Choroid plexus epithelial cell (primary cell): Measurements from ENCODE around the gene MPPED1.

Source experiments
- DNase-seq: peaks from one replicate; pipeline ENCODE4 v3.0.0-alpha.2; 2010; ENCODE audit warnings: low read depth
- H3K4me3 ChIP-seq: 2 replicates; pipeline ENCODE4 v1.5.1; 2011; ENCODE audit warnings: low read depth, mild to moderate bottlenecking, control low read depth, low read length, moderate library complexity
- TF ChIP-seq, protein P1 (sequence below): conservative IDR thresholded peaks from 2 replicates; pipeline ENCODE4 v1.5.1; 2011; ENCODE audit warnings: low read depth, mild to moderate bottlenecking, control low read depth, inconsistent platforms, low read length, moderate library complexity

The MPPED1 gene

DNA sequence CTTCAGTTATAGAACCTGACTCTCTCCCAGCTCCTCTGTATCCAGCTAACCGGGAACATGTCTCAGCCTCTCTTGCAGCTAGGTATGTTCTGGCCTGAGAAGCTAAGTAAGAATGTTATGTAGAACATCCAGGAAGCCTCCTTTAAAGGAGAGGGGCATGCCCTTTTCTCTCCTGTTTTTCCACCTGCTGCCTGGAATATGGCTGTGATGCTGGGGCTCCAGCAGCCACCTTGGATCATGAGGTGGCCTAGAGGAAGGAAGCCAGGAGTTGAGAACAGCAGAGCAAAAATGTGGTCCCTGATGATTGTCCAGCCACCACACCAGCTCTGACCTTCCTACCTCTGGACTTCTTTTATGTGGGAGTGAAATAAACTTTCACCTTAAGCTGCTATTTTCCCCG is 117.6 kb downstream of the MPPED1 start:
- no peak overlapping the region for H3K4me3 ChIP-seq
- no peak for DNase-seq
- TF ChIP-seq, protein P1, sequence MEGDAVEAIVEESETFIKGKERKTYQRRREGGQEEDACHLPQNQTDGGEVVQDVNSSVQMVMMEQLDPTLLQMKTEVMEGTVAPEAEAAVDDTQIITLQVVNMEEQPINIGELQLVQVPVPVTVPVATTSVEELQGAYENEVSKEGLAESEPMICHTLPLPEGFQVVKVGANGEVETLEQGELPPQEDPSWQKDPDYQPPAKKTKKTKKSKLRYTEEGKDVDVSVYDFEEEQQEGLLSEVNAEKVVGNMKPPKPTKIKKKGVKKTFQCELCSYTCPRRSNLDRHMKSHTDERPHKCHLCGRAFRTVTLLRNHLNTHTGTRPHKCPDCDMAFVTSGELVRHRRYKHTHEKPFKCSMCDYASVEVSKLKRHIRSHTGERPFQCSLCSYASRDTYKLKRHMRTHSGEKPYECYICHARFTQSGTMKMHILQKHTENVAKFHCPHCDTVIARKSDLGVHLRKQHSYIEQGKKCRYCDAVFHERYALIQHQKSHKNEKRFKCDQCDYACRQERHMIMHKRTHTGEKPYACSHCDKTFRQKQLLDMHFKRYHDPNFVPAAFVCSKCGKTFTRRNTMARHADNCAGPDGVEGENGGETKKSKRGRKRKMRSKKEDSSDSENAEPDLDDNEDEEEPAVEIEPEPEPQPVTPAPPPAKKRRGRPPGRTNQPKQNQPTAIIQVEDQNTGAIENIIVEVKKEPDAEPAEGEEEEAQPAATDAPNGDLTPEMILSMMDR: no peak

DNA sequence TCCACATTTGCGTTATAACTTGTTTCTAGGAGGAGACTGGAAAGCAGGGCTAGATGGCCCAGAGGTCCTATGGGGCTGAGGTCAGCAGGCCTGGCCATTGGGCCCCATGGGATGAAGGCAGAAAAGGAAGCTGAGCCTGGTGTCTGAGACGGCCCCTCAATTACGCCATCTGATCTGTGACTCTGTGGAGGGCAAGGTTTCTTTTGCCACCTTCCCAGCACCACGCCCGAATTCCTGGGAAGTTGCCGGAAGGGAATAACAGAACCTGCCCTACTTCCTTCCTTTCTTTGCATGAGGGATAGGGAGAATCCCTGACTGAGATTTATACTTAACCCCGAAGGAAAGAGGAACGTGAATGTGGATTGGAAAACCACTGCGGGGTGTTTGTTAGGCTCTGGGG is 118.1 kb downstream of the MPPED1 start:
- TF ChIP-seq, protein P1: no peak
- DNase-seq: no peak
- H3K4me3 ChIP-seq: no peak overlapping the region

DNA sequence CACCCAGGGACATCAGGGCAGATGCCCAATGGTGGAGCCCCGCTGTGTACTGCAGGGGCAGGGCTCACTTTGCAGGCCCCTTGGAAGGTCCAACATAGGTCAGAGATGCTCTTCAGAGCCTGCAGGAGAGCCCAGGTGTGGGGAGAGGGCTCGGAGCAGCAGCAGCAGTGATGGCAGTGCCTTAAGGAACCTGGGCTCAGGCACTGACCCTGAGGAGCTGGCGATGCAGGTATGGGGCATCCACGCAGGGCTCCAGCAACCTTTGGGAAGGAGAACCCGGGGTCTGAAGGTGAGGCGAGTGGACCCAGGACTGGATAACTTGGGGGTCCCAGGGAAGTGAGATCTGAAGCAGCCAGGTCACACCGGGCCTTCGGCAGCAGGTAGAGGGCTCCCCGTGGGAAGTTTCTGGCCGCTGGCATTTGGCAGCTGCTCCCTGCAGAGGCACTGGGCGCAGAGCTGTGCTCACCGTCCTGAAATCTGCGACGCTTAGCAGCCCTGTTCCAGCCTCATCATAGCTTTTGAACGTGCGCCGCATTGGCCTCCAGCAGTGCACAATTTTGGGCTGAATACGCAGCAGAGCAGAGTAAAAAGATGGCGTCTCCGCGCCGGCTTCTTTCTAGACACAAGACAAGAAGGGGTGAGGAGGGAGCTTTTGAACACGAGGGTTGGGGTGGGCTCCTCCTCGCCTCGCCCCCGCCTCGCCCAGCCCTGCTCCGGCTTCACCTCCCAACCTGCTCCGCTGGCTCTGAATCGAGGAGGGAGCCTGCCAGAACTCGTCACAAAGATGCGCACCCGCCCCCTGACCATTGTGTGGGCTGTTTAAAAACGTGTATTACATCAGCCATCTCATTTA is 118.8 kb downstream of the MPPED1 start:
- no peak overlapping the region for H3K4me3 ChIP-seq
- DNase-seq: no peak
- TF ChIP-seq, protein P1: no peak

DNA sequence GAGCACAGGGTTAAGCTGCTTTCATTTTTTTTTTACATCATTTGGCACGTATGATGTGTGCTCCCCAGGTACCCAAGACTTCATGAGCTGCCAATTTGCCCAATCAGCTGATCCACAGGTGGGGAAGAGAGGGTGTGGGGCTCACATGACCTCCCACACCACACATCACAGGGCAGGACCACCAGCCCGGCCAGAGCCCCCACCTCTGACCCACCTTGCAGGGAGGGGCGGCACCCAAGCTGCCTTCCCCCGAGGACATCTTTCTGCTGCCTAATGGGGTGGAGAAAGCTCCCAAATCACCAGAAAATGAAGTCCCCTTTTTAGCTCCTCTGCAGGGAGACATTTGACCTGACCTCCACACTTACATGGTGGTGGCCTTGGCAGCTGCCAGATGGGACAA is 119.8 kb downstream of the MPPED1 start:
- DNase-seq: no peak
- TF ChIP-seq, protein P1: no peak
- no peak overlapping the region for H3K4me3 ChIP-seq

DNA sequence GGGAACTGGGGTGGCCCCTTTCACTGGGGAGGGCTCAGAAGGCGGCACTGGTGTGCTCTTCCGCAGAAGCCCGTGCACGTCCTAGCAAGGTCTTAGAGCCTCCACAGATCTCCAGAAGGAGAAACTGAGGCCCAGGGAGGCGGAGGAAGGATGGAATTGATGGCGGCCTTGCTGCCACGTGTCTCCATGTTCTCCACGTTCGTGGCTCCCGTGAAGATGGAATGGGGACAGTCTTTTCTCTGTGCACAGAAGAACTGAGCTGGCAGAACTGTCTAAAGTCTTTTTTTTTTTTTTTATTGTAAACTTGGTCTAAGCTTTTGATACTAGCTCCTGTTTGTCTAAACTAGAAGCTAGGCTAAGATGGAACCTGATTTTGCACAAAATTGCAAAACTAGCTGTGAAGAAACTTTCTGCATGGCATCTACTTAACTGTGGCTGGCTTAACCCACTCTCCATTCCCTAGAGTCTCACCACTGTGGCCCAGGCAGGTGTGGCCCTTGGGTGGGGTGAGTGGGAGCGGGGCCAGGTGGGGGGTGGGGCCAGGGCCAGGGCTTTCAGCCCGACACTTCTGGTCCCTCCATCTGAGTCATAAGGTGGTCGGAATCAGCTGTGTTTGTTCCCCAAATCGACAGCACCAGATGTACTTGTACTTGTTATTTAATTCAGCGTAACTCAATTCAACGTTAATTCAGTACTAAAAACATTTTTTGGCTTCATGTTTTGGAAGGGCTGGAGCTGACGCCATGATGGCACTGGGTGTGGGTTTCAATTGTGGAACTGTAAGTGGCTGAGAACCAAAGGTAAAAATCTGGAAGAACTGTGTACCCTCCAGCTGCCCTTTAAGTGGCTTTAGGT is 120.7 kb downstream of the MPPED1 start:
- TF ChIP-seq, protein P1: no peak
- no peak overlapping the region for H3K4me3 ChIP-seq
- DNase-seq: no peak

DNA sequence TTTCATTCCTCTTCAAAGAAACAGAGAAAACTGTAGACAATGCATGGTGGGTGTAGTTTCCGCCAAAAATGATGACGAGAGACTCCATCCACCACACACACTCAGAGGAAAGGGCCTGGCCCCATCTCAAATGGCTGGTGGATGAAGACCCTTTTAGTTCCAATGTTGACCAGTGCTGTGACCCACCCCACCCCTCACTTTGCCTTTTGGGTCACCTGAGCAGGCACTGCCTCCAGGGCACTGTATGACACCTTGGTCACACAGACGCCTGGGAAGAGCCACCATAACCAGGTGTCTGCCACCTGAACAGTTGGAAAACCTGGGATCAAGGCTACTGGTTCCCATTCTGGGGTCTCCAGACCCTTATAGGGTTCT is 121.3 kb downstream of the MPPED1 start:
- TF ChIP-seq, protein P1: no peak
- no peak overlapping the region for H3K4me3 ChIP-seq
- DNase-seq: no peak
